WI38 (cell line): Measurements from ENCODE around the gene FRMD4B.

Experiments
- H3K4me3 ChIP-seq: 2 replicates; pipeline ENCODE4 v1.5.1; 2011; ENCODE audit warnings: low read depth, mild to moderate bottlenecking, control low read depth, low read length
- CTCF ChIP-seq: IDR thresholded peaks from 2 replicates; pipeline ENCODE4 v1.5.1; 2012; ENCODE audit warnings: low read depth, mild to moderate bottlenecking, control low read depth, low read length

The FRMD4B gene

GRCh38 chr3:69203631-69204314, 182.1 kb downstream of the FRMD4B start:
- no peak overlapping the region for H3K4me3 ChIP-seq
- no peak for TF ChIP-seq CTCF

- no peak for TF ChIP-seq CTCF
- no peak overlapping the region for H3K4me3 ChIP-seq
Measured at GRCh38 chr3:69201658-69202057, 184.2 kb downstream of the FRMD4B start.

- no peak for TF ChIP-seq CTCF
- no peak overlapping the region for H3K4me3 ChIP-seq
Measured at GRCh38 chr3:69200384-69201068, 185.4 kb downstream of the FRMD4B start.

- TF ChIP-seq CTCF = no peak
- H3K4me3 ChIP-seq = no peak overlapping the region
Measured at GRCh38 chr3:69199942-69200341, 185.9 kb downstream of the FRMD4B start.

GRCh38 chr3:69197922-69198530, 187.9 kb downstream of the FRMD4B start:
- no peak overlapping the region for H3K4me3 ChIP-seq
- no peak for TF ChIP-seq CTCF

GRCh38 chr3:69197455-69197854, 188.4 kb downstream of the FRMD4B start:
- no peak overlapping the region for H3K4me3 ChIP-seq
- no peak for TF ChIP-seq CTCF

GRCh38 chr3:69196876-69197275, 189.0 kb downstream of the FRMD4B start:
- no peak for TF ChIP-seq CTCF
- H3K4me3 ChIP-seq = no peak overlapping the region
